GM19372 (cell line): ENCODE results near the gene MPV17.
"Not testable (repeated sequence)": the region's sequence is repeated elsewhere in the genome, so short reads cannot be mapped to it uniquely, and the experiment has no call there.

Experiments
- ATAC-seq: cut with Tn5 transposase; IDR thresholded peaks from one replicate; pipeline ENCODE4 v1.9.1; 2021; ENCODE audit warnings: mild to moderate bottlenecking, low read depth, moderate library complexity; ENCODE audit not compliant: unreplicated experiment

MPV17 gene

GRCh38 chr2:27270131-27270530 lies 52.8 kb downstream of the MPV17 start:
- ATAC-seq = no peak

- ATAC-seq = not testable (repeated sequence)
Observed at GRCh38 chr2:27268296-27268695, 54.6 kb downstream of the MPV17 start.

GRCh38 chr2:27265536-27265870 lies 57.4 kb downstream of the MPV17 start:
- no peak for ATAC-seq

GRCh38 chr2:27264753-27265535 lies 58.0 kb downstream of the MPV17 start:
- no peak for ATAC-seq

GRCh38 chr2:27264253-27264752 lies 58.6 kb downstream of the MPV17 start:
- no peak for ATAC-seq

GRCh38 chr2:27263287-27264252 lies 59.3 kb downstream of the MPV17 start:
- ATAC-seq = no peak

- peak; percentile 54 for ATAC-seq
Observed at GRCh38 chr2:27262379-27263286, 60.3 kb downstream of the MPV17 start, which contains the start of gene SLC30A3. SLC30A3 (minus strand) TSS chr2:27263047; CDS start chr2:27262906, 141 bp downstream.

GRCh38 chr2:27261926-27262298 lies 61.0 kb downstream of the MPV17 start:
- ATAC-seq = no peak

- ATAC-seq = no peak
Observed at GRCh38 chr2:27261241-27261925, 61.5 kb downstream of the MPV17 start.
